22Rv1 (cell line): ENCODE data around the gene GRIA1.

Experiments
- H3K27ac ChIP-seq: fragments of 450-650 bp; 2 replicates; pipeline ENCODE4 v1.5.1; 2017
- ZFX ChIP-seq: fragments of 450-650 bp; IDR thresholded peaks from 2 replicates; pipeline ENCODE4 v1.6.1; 2017; ENCODE audit warnings: antibody characterized with exemption, borderline replicate concordance
- TF ChIP-seq, protein P1 (sequence below): fragments of 450-650 bp; IDR thresholded peaks from 2 replicates; pipeline ENCODE4 v1.5.1; 2017; ENCODE audit warnings: mild to moderate bottlenecking

The GRIA1 gene

GRCh38 chr5:153490118-153491037, at the start of gene GRIA1:
Gene GRIA1, plus strand, starts transcription at chr5:153490670.
- TF ChIP-seq, protein P1, sequence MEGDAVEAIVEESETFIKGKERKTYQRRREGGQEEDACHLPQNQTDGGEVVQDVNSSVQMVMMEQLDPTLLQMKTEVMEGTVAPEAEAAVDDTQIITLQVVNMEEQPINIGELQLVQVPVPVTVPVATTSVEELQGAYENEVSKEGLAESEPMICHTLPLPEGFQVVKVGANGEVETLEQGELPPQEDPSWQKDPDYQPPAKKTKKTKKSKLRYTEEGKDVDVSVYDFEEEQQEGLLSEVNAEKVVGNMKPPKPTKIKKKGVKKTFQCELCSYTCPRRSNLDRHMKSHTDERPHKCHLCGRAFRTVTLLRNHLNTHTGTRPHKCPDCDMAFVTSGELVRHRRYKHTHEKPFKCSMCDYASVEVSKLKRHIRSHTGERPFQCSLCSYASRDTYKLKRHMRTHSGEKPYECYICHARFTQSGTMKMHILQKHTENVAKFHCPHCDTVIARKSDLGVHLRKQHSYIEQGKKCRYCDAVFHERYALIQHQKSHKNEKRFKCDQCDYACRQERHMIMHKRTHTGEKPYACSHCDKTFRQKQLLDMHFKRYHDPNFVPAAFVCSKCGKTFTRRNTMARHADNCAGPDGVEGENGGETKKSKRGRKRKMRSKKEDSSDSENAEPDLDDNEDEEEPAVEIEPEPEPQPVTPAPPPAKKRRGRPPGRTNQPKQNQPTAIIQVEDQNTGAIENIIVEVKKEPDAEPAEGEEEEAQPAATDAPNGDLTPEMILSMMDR: no peak
- no peak for TF ChIP-seq ZFX
- H3K27ac ChIP-seq: no peak within 1 kb of the TSS

DNA sequence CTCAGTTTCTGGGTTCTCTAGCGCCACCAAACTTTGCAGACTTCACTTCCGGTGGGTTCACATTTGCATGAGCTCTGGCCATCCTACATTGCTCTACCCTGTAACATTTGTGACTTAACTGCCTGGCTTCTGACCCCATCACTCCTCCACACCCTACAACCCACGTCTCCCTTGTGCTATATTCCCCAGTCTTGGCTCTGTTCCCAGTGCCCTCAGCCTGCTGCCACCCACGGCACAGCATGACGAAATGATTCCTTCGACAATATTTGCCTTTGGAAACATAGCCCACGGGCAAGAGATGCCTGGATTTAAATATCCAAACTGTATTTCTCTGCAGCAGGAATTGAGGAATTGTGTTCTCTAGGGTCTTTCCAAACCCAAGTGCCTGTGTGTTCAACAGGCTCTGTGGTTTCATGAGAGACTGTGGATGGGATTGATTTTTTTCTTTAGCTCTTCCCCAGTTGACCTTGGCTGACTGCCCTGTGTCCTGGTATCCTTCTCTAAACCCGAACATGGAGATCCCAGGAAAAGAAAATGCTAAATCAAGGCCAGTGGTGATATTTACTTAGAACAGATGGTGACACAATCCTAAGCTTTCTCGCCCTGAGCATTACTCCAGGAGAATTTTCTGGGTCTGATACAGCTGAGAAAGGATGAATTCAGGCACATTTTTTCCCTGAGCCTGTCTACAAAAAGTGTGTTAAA, 44.4 kb upstream of the GRIA1 start:
- TF ChIP-seq, protein P1: 0 out of 2 replicates have a peak, but pooled peaks have one; percentile 6
- TF ChIP-seq ZFX: no peak
- H3K27ac ChIP-seq: peak overlapping the region; percentile 51

DNA sequence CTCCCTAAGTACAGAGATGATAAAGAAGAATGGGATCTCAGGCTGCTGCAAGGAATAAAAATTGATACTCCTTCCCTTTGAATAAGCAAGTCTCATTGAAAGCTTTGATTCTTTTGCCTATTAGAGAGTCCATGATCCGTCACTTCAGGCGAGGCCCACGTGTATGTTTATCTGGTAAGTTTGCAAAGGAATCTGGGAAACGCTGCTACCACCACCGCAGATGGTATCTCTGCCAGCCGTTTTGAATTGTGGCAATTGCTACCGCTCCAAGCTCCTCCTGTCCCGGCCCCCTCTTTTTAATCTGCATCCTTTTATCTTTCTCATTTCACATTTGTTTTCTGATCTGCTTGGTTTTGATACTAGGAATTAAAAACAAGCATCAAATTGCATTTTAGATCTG, 42.9 kb upstream of the GRIA1 start:
- no peak for TF ChIP-seq ZFX
- TF ChIP-seq, protein P1: no peak
- no peak overlapping the region for H3K27ac ChIP-seq

- TF ChIP-seq, protein P1: no peak
- no peak for TF ChIP-seq ZFX
- no peak overlapping the region for H3K27ac ChIP-seq
Observed at GRCh38 chr5:153456354-153456753, 34.1 kb upstream of the GRIA1 start.

DNA sequence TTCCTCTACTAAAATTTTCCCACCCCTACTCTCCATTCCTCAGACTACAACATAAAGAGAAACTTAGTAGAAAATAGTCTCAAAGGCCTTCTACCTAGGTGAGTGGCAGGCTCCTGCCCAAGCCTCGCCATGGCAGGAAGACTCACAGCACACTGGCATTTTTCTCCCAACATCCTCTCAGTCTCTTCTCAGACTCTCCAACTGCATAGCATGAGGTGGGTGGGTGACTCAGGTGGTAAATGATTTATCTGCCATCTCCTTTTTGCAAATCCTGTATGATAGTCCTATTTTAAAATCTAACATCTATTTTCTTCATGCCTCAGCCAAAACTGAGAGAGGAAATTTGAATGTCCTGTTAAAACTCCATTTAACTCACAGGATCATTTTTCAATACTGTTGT, 33.5 kb upstream of the GRIA1 start:
- H3K27ac ChIP-seq: no peak overlapping the region
- no peak for TF ChIP-seq ZFX
- TF ChIP-seq, protein P1: no peak

DNA sequence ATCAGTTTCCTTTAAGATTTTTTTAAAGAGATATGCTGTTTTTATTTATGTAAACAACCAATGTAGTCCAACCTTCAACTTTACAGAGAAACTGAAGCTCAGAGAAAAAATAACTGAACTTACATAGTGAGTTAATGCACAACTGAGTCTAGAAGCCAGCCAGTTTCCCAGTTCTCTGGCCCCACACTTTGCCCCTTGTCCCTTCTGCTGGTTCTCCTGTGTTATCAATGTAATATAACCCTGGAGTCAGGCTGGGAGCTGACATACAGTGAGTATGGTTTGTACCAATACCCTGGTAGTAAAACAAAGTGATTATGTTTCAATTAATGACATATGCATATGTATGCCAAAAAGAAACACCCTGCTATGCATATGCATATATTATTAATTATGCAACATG, 32.2 kb upstream of the GRIA1 start:
- H3K27ac ChIP-seq: no peak overlapping the region
- TF ChIP-seq, protein P1: no peak
- TF ChIP-seq ZFX: no peak
